Ovary (tissue), 9 donors: Measurements from ENCODE around the gene SORCS3. TPM values are rescaled to one million over a fixed set of nuclear protein-coding genes. Genes with fewer than 3 reads are reported as not detected.

ENCODE experiments used
- DNase-seq, 5 donors: peaks; one replicate each; pipeline ENCODE4 v3.0.0-alpha.2; 2019 to 2020
- H3K27ac ChIP-seq, 2 donors: fragments of 200-600 bp; one replicate each; pipeline versions ENCODE4 v1.5.1 to v1.8.0; 2019 to 2022
- H3K27me3 ChIP-seq: fragments of 200-600 bp; one replicate; pipeline ENCODE4 v1.8.0; 2022
- H3K36me3 ChIP-seq: fragments of 200-600 bp; sonication (generic); one replicate; pipeline ENCODE4 v1.5.1; 2019
- H3K4me1 ChIP-seq: one replicate; pipeline ENCODE4 v1.8.1; 2013; ENCODE audit warnings: mild to moderate bottlenecking, moderate library complexity; ENCODE audit not compliant: insufficient read depth
- H3K4me3 ChIP-seq: fragments of 200-600 bp; sonication (generic); one replicate; pipeline ENCODE4 v1.5.1; 2017
- H3K9me3 ChIP-seq, 2 donors: fragments of 200-600 bp in 1 of 2; sonication (generic) in 1 of 2; one replicate each; pipeline versions ENCODE4 v1.5.1 to v1.8.1; 2013 to 2019; ENCODE audit warnings: mild to moderate bottlenecking in 1 of 2, moderate library complexity in 1 of 2
- CTCF ChIP-seq, 3 donors: fragments of 450-650 bp in 2 of 3; fragments of 200-600 bp in 1 of 3; IDR thresholded peaks; one replicate each; pipeline versions ENCODE4 v1.5.1 to v1.8.0; 2016 to 2022; ENCODE audit warnings: antibody characterized with exemption in 3 of 3, mild to moderate bottlenecking in 1 of 3
- EP300 ChIP-seq: sonication (generic); formaldehyde crosslinking; IDR thresholded peaks from one replicate; pipeline ENCODE4 v1.6.1; 2017; ENCODE audit warnings: antibody characterized with exemption
- POLR2A ChIP-seq: fragments of 450-650 bp; IDR thresholded peaks from one replicate; pipeline ENCODE4 v1.6.1; 2017; ENCODE audit warnings: antibody characterized with exemption, mild to moderate bottlenecking, moderate library complexity
- WGBS, 3 donors: extraction: QIAGEN DNeasy Blood & Tissue Kit in 1 of 3; methylation state at CpG; one replicate each; pipeline versions ENCODE4 v1.1.5 to v1.1.7; 2013 to 2017; 5-methylcytosine and 5-hydroxymethylcytosine counted together
- intact Hi-C, 4 donors: fragments of 100-400 bp; cut with DNase I; formaldehyde crosslinking; loops; one replicate each; pipeline versions ENCODE4 v1.11.0 to v1.15.1; 2022 to 2023
- polyA plus RNA-seq, 2 donors: library from polyadenylated mRNA; stranded (reverse); fragments of 200-250 nt in 1 of 2; fragments of 350-450 nt in 1 of 2; fragmentation: Illumina TruSeq in 1 of 2; extraction: RNeasy Lipid Tissue Mini Kit (QIAGEN cat#74804) in 1 of 2; gene quantifications; one replicate each; pipeline ENCODE4 v1.2.3, GENCODE V29; 2013 to 2014
- total RNA-seq, 7 donors: library from RNA; depleted of rRNA in 2 of 7; stranded (reverse); fragments of >200 nt in 2 of 7; fragmentation: NEBNext Ultra II Directional in 3 of 7; extraction: Animal tissue kit (Norgen Biotek cat#: 25700) in 3 of 7; gene quantifications; one replicate each; pipeline versions ENCODE4 v1.1.0 to v1.2.4, GENCODE V29; 2016 to 2023
- donor health status: DM: no; HTN: no; CAD: no; lungs with moderate emphysema.
- donor health status: DM: no; HTN: no; CAD: no.
- donor health status: Bipolar disorder and iron deficiency.
- donor health status: DM: yes; HTN: yes; CAD: no.
- donor health status: DM: no; HTN: no; CAD: no.
- donor health status: DM: yes; HTN: yes; CAD: no.

Gene SORCS3
- total and polyA plus RNA-seq, 9 donors = 0.07 to 4.5 (median 0.79) TPM; not detected in 1

- 66 to 74% (median 67%) methylated on average over 6 of the region's 6 CpGs for WGBS, 3 donors
- Histone ChIP-seq H3K4me1 (no peaks in the 10 kb centered on the region), H3K27me3 (no peaks in the 10 kb centered on the region), H3K36me3 (no peaks in the 10 kb centered on the region), H3K9me3 (no peaks in the 10 kb centered on the region), H3K4me3 (no peak overlapping the region), H3K27ac (no peak overlapping the region)
- no peak for DNase-seq
- intact Hi-C loops = no loop called here
- TF ChIP-seq POLR2A (no peak), CTCF (IDR thresholded peaks at IDR 0.05) (no peak)
Observed at GRCh38 chr10:104867966-104868598, 227.0 kb downstream of the SORCS3 start.

GRCh38 chr10:104872691-104873090, 231.6 kb downstream of the SORCS3 start:
- no peak for TF ChIP-seq CTCF (IDR thresholded peaks at IDR 0.05)
- no peak for TF ChIP-seq EP300
- no peak for TF ChIP-seq POLR2A
- Histone ChIP-seq H3K27ac (no peak overlapping the region), H3K27me3 (no peaks in the 10 kb centered on the region), H3K4me3 (no peak overlapping the region), H3K4me1 (no peaks in the 10 kb centered on the region), H3K36me3 (no peaks in the 10 kb centered on the region), H3K9me3 (no peaks in the 10 kb centered on the region)
- intact Hi-C loops = no loop called here
- DNase-seq = no peak
- WGBS, 3 donors = 3 to 10% (median 4%) methylated on average over 2 of the region's 2 CpGs

GRCh38 chr10:104873161-104873560, 232.1 kb downstream of the SORCS3 start:
- intact Hi-C loops = no loop called here
- TF ChIP-seq POLR2A (no peak), EP300 (no peak), CTCF (IDR thresholded peaks at IDR 0.05) (no peak)
- no peaks in the 10 kb centered on the region for H3K4me1 ChIP-seq

GRCh38 chr10:104875561-104875960, 234.5 kb downstream of the SORCS3 start:
- Histone ChIP-seq H3K4me1 (no peaks in the 10 kb centered on the region), H3K27ac (no peak overlapping the region), H3K4me3 (no peak overlapping the region), H3K9me3 (no peaks in the 10 kb centered on the region), H3K36me3 (no peaks in the 10 kb centered on the region), H3K27me3 (no peaks in the 10 kb centered on the region)
- TF ChIP-seq POLR2A (no peak), CTCF (IDR thresholded peaks at IDR 0.05) (no peak), EP300 (no peak)
- 71 to 90% (median 84%) methylated on average over 1 of the region's 1 CpG for WGBS, 3 donors
- DNase-seq = no peak
- intact Hi-C loops = no loop called here

More at GRCh38 chr10:104873161-104873560, 232.1 kb downstream of the SORCS3 start:
- H3K9me3 ChIP-seq = no peaks in the 10 kb centered on the region
- H3K36me3 ChIP-seq = no peaks in the 10 kb centered on the region
- H3K4me3 ChIP-seq = no peak overlapping the region
- no peak overlapping the region for H3K27ac ChIP-seq
- no peaks in the 10 kb centered on the region for H3K27me3 ChIP-seq
- DNase-seq = no peak
